Epithelial cell of esophagus (primary cell): ENCODE measurements around the gene OR52E6.

ENCODE experiments used
- DNase-seq: peaks from one replicate; pipeline ENCODE4 v3.0.0; 2010; ENCODE audit warnings: low read depth
- H3K4me3 ChIP-seq: 2 replicates; pipeline ENCODE4 v1.5.1; 2011; ENCODE audit warnings: mild to moderate bottlenecking, low read length, control low read depth
- CTCF ChIP-seq: IDR thresholded peaks from 2 replicates; pipeline ENCODE4 v1.5.1; 2011; ENCODE audit warnings: low read depth, mild to moderate bottlenecking, low read length, control low read depth, inconsistent platforms; ENCODE audit not compliant: insufficient read depth; ENCODE audit errors: missing control alignments

OR52E6 gene

GRCh38 chr11:5841797-5842196, at the start of gene OR52E6:
Gene OR52E6, minus strand, starts transcription at chr11:5841897. Its CDS starts 0 bp downstream, at chr11:5841897.
- no peak within 1 kb of the TSS for H3K4me3 ChIP-seq
- no peak for DNase-seq
- TF ChIP-seq CTCF, result no peak

GRCh38 chr11:5891216-5891800, 49.6 kb upstream of the OR52E6 start:
- peak; percentile 39 for TF ChIP-seq CTCF
- peak; percentile 32 for DNase-seq
- H3K4me3 ChIP-seq, result no peak overlapping the region

GRCh38 chr11:5887661-5888060, 46.0 kb upstream of the OR52E6 start:
- no peak overlapping the region for H3K4me3 ChIP-seq
- DNase-seq, result no peak
- TF ChIP-seq CTCF, result no peak

GRCh38 chr11:5887172-5887571, 45.5 kb upstream of the OR52E6 start:
- H3K4me3 ChIP-seq, result no peak overlapping the region
- no peak for TF ChIP-seq CTCF

GRCh38 chr11:5881756-5882155, 40.1 kb upstream of the OR52E6 start:
- no peak for TF ChIP-seq CTCF
- no peak overlapping the region for H3K4me3 ChIP-seq

More at GRCh38 chr11:5887172-5887571, 45.5 kb upstream of the OR52E6 start:
- no peak for DNase-seq

GRCh38 chr11:5880329-5880728, 38.6 kb upstream of the OR52E6 start, which contains the start of gene OR52E4:
Gene OR52E4, plus strand, starts transcription at chr11:5880629. Its CDS starts 3,664 bp downstream, at chr11:5884293.
- no peak for DNase-seq
- H3K4me3 ChIP-seq, result no peak within 1 kb of the TSS
- TF ChIP-seq CTCF, result no peak

More at GRCh38 chr11:5881756-5882155, 40.1 kb upstream of the OR52E6 start:
- no peak for DNase-seq

- no peak overlapping the region for H3K4me3 ChIP-seq
- no peak for TF ChIP-seq CTCF
- no peak for DNase-seq
Observed at GRCh38 chr11:5878564-5878963, 36.9 kb upstream of the OR52E6 start.
